Measurements from ENCODE around the gene STT3B.
"Not testable (repeated sequence)": the region's sequence is repeated elsewhere in the genome, so short reads cannot be mapped to it uniquely, and the experiment has no call there.

The STT3B gene
- 292 to 304 reads per million in 2 experiments for total RNA-seq

DNA sequence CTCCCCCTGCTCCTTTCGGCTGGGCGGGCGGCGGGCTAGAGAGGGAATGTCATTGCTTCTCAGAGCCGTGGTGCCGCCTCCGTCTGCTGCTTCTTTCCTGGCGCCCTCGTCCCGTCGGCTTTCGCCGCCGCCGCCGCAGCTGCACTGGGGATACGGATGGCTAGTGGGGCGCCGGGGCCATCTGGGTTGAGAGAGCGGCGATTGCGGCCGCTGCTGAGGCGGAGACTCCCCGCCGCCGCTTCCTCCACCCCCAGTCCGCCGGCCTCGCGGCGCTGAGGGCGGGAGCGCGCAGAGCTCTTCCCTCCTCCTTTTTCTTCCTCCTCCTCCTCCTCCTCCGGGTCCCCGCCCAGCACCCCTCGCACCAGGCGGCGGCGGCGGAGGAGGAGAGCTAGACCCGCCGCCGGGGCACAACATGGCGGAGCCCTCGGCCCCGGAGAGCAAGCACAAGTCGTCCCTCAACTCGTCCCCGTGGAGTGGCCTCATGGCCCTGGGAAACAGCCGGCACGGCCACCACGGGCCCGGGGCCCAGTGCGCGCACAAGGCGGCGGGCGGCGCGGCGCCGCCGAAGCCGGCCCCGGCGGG lies at the start of gene STT3B:
TSS of gene STT3B (plus strand) at position 339 of the 582 bp plus-strand sequence. CDS start at position 413, 74 bp downstream.
- peak; percentile 70 for DNase-seq (ENCODE audit: low read depth)

DNA sequence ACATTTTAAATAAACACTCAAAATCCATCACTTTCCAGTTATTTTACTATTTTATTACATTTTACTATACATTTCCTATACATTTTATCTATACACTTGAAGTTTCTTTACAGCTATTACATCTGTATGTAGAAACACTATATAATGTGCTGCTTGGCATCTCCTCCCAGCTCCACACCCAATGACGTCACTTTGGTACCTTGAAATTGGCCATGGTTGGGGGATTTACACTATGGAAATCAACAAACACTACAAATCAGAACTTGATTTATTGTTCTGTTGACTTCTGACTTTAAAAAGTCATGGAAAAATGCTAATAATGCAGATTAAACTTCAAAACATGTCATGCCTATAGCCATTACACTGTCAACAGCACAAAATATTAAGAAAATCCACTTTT lies 48.9 kb upstream of the STT3B start:
- DNase-seq (ENCODE audit: low read depth), result no peak

DNA sequence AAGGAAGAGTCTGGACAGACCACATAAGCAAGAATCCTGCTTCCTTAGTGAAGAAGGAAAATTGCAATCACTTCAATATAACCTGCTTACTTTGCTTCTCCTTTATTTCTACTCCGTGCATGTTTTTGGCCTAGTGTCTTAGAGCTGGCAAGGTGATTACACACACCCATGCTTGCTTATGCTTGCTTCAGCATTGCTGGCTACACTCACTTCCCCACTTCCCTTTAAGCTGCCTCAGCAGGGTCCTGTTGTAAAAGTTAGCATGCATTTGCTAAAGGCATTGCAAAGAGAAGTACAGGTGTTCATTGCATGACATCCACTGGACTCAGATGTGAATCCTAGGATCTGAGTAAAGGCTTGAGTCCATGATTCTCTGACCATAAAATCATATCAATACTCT lies 47.5 kb upstream of the STT3B start:
- no peak for DNase-seq (ENCODE audit: low read depth)

DNA sequence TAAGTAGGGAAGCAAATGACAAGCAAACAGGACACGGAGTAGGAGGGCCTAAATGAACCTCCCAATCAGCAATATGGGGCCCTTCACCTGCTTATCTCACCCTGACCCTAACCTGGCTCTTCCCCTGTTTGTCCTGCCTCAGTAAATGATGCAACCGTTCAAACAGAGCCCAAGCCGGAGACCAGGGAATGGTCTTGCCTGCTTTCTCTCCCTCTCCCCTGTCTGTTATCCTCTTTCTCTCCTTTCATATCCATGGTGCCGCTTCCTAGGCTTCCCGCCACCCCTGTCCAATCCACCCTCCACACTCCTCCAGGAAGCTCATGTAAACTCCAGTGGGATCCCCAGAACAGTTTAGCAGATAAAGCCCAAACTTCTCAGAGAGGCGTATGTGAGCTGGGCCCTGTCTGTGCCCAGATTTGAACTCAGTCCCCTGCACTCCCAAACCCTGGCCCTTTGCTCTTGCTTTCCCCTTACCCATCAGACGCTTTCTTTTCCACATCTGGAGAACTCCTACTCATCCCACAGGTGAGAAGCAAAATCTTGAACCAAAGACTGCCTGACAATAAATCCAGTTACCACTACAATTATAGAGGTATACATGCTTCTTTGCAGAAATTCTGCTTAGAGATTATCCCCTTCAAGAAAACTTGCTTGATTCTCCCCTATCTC lies 45.7 kb upstream of the STT3B start:
- DNase-seq (ENCODE audit: low read depth), result no peak

GRCh38 chr3:31488475-31489017 lies 44.2 kb upstream of the STT3B start:
- no peak for DNase-seq (ENCODE audit: low read depth)

DNA sequence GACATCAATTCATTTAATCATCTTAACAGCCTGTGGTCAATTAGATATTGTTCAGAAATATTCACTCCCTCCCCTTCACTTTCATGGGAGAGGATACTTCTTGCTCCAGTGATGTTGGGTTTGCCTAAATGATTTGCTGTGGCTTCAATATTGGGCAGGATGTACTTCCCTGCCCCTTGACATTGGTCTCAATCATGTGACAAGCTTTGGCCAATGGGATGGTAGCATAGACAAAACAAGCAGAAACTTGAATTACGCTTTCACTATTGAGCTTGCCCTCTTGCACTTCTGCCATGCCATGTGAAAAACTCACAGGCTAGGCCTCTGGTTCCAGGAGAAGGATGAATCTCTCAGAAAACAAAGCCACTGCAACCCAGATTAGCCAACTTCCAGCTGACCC lies 42.2 kb upstream of the STT3B start:
- no peak for DNase-seq (ENCODE audit: low read depth)

DNA sequence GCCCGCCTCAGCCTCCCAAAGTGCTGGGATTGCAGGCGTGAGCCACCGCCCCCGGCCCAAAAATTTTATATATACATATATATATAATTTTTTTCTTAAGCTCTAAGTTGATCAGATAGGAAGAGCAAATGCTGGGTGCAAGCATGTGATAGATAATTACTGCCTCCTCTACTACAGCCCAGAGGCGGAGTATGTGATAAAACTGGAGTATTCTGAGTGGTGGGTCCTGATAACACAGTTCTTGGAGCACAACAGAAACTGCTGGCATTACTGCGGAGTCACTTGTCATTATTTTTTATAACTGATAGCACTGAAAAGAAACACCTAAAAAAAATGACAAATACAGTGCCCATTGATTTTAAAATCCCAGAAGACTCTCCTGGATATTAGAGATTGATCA lies 41.1 kb upstream of the STT3B start:
- DNase-seq (ENCODE audit: low read depth), result no peak

DNA sequence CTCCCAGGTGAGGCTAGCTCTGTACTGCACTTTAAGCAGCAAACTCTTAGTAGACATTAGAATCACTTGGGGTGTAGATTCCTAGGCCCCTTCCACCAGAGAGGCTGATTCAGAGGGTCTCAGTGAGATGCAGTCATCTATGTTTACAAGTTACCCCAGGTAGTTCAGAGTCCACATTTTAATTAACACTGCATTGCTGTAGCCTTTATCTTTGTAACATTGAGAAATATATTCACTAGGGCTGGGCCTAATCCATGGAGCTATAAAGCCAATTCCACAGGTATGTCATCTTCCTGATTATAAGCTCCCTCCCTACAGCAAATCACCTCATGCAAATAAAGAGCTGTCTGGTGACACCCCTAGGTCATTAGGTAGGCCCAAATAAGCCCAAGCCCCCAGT lies 39.6 kb upstream of the STT3B start:
- DNase-seq (ENCODE audit: low read depth), result no peak

GRCh38 chr3:31495971-31496665 lies 36.6 kb upstream of the STT3B start:
- DNase-seq (ENCODE audit: low read depth), result no peak

DNA sequence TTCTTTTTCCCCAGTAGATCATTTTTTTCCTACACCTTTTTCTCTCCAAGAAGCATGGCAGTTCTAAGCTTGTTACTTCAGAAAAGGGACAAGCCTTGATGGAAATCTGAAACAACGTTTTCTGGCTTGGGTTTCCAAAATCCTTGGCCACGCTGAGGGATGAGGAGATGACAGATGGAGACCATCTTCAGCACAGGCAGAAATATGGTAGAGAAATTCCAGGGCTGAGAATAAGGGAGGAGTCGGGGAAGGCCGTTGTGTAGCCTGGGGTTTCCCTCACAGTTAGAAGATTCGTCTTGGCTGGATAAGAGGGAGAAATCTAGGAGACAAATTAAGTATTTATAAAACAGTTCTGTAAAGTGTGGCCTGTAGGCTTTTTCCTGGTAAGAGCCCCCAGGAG lies 33.9 kb upstream of the STT3B start:
- no peak for DNase-seq (ENCODE audit: low read depth)

DNA sequence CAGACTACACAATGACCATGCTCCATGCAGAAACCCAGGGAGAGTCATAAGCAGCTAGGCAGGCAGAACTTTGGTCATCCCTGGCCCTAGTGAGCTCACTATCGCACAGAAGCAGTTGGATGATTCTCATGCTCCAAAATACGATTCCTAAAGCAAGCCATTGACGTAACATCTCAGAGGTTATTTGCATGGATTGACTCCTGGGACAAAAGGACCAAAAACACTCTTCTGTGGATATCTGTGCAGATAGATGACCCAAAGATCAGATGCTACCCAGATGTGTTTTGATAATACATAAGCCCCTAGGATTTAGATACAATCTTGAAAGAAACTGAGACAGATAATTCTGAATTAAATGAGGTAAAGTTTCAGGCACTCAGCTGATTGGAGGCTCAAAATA lies 33.4 kb upstream of the STT3B start:
- no peak for DNase-seq (ENCODE audit: low read depth)

DNA sequence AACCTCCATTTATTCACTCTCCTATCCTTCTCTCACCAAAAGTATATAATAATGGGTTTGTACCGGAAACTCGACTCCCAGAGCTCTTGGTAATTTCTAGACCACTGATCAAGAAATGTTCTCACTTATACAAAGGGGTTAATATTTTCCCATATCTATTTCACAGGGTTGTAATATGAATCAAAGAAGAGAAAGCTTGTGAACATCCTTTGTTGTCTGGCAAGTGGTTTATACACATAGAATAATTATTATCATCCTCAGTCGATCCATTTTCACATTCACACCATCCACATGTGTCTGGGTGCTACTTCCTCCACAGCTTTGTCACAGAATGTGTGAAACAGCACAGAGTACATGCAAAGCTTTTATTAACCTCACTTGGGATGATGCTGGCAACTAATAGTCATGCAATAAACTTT lies 29.9 kb upstream of the STT3B start:
- DNase-seq (ENCODE audit: low read depth), result no peak

DNA sequence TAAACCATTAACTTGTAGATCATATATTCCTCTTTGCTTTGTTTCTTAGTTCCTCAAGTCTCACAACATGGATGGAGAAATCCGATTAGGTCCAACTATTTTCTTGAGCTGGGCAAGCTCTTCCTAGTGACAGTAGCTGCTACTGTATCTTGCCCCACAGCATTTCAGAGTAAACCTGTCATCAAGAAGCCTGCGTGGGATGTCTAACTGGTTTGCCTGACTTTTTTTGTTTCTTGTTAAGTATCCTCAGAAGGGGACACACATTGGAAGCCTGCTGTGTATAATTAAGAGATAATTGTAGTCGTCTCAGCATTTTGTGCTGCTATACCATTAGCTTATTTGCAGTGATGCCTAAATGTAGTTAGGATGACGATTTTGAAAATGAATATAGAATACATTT lies 29.3 kb upstream of the STT3B start:
- DNase-seq (ENCODE audit: low read depth), result no peak

DNA sequence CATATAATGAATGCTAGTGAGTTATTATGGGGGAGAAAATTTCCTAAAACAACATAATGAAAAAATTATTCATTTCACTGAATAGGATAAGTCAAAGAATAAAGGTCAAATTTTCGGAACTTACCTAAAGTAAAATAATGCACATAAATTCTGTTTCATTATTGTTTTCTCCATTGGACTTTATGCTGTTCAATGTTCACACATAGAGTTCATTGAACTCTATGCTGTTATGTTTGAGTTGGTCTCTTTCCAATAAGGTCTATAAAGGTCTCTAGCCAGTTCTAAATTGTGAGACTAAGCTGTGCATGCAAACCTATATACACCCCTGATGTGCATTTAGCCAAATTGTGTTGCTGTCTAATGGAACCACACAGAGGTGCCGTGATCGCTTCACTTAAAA lies 28.5 kb upstream of the STT3B start:
- DNase-seq (ENCODE audit: low read depth), result no peak

- DNase-seq (ENCODE audit: low read depth), result no peak
Observed at GRCh38 chr3:31505371-31506048, 27.2 kb upstream of the STT3B start.

DNA sequence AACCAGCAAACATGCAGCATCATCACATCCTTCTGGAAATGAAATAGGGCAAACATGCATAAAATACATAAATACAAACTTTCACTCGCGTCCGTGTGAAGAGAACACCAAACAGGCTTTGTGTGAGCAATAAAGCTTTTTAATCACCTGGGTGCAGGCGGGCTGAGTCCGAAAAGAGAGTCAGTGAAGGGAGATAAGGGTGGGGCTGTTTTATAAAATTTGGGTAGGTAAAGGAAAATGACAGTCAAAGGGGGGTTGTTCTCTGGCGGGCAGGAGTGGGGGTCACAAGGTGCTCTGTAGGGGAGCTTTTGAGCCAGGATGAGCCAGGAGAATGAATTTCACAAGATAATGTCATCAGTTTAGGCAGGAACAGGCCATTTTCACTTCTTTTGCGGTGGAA lies 26.2 kb upstream of the STT3B start:
- DNase-seq (ENCODE audit: low read depth), result not testable (repeated sequence)

- no peak for DNase-seq (ENCODE audit: low read depth)
Observed at GRCh38 chr3:31508452-31509146, 24.1 kb upstream of the STT3B start.

DNA sequence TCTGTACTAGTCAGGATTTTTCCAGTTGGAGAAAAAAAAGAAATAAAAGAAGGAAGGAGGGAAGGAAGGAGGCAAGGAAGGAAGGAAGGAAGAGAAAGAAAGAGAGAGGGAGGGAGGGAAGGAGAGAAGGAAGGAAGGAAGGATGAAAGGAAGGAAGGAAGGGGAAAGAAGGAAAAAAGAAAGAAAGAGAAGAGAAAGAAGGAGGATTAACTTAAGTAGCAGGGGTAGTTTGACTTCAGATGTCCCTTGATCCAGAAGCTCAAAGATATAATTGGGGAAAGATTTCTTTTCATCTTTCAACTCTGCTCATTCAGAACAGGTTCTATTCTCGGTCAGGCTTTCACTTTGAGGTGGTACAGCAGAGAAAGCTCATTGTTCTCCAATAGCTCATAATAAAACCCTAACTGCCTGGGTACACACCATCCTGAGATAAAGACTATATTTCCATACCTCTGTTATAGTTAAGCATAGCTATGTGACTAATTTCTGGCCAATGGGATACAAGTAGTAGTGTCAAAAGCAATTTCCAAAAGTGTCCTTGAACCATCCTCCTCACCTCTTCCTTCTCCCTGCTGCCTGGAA lies 23.5 kb upstream of the STT3B start:
- no peak for DNase-seq (ENCODE audit: low read depth)

- no peak for DNase-seq (ENCODE audit: low read depth)
Observed at GRCh38 chr3:31514570-31514969, 18.2 kb upstream of the STT3B start.

DNA sequence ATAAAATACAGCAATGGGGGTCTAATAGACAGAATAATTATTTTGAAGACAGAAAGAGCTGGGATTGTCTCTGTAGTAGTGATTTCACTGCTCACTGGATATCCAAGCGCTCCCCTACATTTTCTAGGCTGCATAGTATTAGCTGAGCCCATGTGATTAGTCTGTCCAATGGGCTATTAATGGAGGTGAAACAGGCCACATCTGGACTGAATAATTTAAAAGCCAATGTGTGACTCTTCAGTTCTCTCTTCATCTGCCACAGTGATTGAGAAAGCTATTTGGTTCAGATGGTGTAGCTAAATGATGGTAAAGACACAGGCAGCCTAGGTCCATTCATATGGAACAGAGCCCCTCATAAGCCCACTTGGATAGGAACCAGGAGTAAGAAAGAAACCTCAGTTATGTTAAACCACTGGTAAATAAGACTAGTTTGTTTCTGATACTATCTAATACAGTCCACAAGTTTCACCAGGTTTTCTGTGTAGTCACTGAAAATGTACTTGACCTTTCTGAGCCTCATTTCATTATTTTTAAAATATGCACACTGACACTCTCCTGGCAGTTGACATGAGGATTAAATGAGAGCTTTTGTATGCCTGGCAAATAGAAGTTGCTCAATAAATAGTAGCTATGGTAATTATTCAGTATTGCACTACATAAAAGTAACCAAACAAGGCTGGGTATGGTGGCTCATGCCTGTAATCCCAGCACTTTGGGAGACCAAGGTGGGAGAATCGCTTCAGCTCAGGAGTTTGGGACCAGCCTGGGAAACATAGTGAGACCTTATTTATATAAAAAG lies 17.0 kb upstream of the STT3B start:
- DNase-seq (ENCODE audit: low read depth), result no peak

GRCh38 chr3:31516757-31517156 lies 16.0 kb upstream of the STT3B start:
- DNase-seq (ENCODE audit: low read depth), result no peak

Data from T follicular helper cell (primary cell).